GM18508 (cell line): Measurements from ENCODE around the gene MLPH.

Experiments
- ATAC-seq: cut with Tn5 transposase; IDR thresholded peaks from one replicate; pipeline ENCODE4 v1.9.1; 2021; ENCODE audit warnings: moderate number of reproducible peaks; ENCODE audit not compliant: insufficient read depth, unreplicated experiment

The MLPH gene, protein sequence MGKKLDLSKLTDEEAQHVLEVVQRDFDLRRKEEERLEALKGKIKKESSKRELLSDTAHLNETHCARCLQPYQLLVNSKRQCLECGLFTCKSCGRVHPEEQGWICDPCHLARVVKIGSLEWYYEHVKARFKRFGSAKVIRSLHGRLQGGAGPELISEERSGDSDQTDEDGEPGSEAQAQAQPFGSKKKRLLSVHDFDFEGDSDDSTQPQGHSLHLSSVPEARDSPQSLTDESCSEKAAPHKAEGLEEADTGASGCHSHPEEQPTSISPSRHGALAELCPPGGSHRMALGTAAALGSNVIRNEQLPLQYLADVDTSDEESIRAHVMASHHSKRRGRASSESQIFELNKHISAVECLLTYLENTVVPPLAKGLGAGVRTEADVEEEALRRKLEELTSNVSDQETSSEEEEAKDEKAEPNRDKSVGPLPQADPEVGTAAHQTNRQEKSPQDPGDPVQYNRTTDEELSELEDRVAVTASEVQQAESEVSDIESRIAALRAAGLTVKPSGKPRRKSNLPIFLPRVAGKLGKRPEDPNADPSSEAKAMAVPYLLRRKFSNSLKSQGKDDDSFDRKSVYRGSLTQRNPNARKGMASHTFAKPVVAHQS

DNA sequence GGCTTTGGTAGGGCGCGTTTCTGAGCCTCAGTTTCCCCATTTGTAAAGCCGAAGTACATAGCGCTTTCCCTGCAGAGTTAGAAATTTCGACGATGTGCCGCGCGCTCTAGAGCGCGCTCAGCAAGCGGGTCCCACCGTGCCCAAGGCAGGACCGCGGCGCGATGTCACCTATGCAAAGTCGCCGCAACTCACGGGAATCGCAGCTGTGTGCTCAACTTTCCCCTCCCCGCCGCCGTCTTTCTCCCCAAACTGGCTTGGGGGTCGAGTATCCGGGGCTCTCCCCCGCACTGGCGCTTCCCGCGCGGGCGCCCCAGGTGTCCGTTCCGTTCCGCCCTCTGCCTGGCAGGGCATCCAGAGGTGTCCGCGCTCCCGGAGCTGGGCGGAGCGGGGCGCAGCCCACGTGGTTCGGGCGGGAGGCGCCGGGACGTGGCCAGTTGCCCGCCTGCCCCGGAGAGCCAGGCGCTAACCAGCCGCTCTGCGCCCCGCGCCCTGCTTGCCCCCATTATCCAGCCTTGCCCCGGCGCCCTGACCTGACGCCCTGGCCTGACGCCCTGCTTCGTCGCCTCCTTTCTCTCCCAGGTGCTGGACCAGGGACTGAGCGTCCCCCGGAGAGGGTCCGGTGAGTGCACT, at the start of gene MLPH:
MLPH (plus strand) TSS at position 433 of the 630 bp plus-strand sequence. CDS start 6,176 bp downstream, outside the sequence.
- ATAC-seq = no peak

DNA sequence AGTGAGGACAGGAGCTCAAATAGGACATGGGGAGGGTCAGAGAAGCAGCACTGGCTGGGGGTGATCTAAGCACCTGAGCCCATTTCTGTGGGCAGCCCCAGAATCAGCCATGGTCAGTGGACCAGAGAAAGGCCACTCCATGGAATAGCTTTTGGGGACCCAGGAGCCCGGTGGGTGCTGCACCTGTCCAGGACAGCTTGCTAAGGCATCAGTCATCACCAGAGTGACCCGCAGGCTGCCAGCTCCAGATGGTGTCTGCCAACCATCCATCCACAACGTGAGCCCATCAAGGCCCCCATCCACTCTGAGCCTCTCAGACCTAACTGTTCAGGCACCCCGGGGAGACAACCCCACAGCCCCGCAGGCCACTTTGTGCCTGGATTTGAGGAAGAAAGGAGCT, 49.5 kb upstream of the MLPH start:
- no peak for ATAC-seq

DNA sequence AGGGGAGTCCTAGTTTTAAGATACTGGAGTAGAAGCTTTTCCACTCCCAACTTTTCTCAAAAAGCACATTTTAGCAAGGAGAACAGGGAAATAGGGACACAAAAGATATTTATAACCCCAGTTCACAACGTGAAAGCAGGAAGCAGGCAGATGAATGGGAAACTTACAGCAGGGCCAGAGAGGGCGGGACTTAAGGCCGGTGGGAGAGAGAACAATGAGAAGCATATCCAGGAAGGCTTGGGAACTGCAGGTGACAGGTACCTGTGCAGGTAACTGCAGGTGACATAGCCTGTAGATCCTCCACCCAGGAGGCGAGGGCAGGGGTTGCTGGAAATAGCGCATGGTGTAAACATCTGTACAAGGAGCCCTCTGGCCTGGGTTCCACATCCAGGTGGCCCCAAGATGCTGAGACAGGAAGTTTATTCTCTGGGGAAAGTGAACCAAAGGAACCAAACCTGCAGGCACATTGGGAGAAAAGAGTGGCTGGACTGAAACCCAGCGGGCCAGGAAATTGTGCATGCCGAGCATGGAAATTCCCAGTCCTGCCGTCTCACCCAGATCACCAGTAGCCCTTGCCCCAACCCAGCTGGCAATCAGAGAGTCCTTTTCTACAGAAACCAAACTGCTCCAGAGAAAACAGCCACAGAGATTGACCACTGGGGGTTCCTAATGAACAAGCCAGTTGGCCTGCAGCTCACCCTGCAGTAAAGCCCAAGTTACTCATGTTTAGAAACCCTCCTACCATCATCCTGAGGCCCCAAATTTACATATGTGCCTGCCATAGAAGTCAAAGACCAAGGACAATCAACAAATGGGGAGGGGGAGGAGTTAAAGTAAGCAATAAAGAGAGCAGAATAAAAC, 48.7 kb upstream of the MLPH start:
- no peak for ATAC-seq

DNA sequence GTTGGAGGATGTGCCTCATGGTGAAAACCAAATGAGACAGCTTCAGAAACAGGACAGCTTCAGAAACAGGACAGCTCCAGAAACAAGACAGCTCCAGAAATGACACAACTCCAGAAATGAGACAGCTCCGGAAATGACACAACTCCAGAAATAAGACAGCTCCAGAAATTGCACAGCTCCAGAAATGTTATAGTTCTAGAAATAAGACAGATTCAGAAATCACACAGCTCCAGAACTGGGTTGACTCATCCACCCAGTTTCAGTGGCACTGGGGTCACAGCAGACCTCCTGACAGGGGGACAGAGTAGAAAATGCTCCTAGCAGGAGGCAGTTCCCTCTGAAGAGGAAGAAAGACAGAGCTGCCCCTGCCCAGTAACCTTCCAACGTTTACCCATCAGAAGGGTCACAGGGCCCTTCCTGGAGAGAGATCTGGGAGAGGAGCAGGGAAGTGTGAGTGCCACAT, 46.2 kb upstream of the MLPH start:
- ATAC-seq = no peak

DNA sequence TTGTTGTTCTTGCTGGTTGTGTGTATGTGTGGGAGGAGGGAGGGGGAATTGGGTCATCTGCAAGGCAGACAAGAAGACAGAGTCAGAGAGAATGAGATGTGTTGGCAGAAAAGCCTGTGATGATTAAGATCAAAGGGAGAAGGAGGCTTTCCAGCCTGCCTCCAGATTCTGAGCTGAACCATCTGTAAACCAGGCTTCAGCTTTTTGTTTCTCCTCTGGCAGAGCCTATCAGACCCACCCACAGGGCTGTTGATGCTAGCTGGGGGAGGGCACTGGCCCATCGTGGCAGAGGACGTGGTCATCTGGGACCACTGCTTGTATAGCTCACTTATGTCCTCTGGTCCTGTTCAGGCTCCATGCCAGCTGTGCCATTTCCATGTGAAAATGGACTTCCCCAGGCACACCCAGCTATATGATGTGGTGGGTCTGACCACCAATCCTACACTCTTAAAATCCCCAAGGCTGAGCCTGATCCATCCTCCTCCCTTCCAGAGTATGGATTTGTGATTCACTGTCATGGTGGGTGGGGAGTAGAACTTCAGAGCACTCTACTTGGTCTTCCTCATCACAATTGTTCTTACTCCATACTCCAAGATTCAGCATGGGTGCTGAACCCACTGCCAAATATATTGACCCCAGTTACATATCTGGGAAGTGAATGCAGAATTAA, 45.3 kb upstream of the MLPH start:
- no peak for ATAC-seq

DNA sequence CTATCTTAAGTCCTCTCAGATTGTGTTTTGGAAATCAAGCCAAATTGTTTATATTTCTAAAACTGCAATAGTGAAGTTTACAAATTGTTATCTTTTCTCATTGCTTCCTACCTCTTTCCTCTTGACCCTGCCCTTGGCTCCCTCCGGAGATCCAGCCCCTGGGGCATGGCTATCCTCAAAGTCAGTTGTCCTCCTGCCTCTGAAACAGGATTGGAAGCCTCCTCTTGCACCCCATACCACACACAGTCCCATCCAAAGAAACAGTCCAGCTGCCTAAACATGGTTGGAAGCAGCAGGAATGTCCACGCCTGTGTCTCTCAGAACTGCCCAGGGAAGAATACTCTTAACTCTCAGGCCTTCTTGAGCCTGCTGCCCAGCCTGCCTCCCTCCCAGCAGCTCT, 43.0 kb upstream of the MLPH start:
- ATAC-seq = no peak

DNA sequence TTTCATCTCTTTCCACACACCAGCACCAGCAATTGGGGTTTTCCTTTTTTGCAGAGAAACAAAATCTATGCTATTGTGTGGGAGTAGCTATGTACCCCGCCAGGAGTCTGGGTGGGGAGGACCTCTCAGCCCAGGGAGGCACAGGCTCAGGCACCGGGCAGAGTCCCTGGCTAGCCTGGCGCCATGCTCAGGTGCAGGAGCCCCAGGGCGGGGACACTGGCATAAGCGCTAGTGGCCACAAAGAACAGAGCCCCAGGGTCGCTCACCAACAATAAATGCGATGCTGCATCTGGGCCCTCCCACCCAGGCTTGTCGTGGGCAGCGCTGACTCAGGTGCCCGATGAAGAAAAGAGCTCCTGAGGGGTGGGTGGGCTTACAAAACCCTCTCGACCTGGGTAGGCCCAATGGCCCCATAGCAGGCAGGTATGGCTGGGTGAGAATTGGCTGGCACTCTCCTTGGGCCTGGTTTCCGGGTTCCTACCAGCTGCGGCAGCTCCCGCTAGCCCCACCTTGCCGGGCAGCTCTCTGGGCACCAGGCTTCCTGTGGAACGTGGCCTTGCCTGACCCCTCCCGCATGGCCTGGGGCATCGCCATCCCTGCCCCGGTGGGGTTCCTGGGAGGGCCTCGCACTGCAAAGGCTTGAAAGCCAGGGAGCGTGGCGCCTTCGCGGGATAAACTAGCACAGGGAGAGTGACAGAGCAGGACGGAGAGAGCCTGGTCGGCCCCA, 41.3 kb upstream of the MLPH start:
- ATAC-seq = no peak

DNA sequence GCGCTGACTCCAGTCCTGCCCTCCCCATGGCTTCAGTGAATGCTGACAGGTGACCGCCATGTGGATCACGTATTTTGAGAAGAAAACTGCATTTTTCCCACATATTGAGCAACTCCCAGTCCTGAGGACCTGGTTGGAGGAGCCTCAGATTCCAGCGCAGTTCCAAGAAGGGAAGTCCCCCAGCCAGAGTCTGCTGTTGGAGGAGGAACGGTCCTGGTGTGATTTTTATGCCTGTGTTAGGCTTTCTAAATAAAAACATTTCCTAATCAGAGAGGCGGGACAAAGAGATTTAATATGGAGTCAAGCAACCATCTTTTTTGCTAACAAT, 40.7 kb upstream of the MLPH start:
- no peak for ATAC-seq

DNA sequence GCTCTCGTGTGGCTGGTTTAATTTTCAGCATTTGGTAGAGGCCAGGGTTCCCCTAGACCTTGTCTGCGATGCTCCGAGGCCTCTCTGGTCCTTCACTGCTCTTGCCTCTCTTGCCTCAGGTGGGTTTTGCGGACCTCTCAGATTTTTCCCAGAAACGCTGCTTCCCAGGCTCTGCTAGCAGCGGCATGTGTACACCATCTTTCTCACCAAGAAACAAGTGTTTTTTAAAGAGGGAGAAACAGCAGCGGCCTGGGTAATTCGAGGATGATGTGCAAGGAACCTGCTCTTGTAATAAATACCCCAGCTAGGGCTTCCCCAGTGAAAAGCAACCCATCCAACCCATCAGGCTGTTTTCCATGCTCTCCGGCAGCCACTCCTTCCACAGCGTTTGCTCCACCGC, 39.6 kb upstream of the MLPH start:
- ATAC-seq = no peak

DNA sequence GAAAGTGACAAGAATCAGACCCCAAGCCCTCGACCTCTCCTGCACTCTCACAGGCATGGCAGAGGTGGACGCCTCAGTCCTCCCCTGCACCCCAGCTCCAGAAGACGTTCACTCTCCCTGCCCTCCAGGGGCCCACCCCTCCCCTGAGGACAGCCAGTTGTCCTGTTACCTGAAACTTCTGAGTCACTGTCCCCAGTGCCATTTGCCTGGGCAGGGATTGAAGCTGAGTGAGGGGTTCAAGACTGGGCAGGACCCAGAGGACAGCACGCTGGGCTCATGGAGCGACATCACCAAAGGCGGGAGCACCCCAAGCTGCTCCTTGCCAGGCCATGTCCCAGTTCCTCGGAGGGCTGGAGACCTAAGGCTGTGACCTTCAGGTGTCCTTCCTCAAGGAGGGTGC, 38.9 kb upstream of the MLPH start:
- no peak for ATAC-seq

DNA sequence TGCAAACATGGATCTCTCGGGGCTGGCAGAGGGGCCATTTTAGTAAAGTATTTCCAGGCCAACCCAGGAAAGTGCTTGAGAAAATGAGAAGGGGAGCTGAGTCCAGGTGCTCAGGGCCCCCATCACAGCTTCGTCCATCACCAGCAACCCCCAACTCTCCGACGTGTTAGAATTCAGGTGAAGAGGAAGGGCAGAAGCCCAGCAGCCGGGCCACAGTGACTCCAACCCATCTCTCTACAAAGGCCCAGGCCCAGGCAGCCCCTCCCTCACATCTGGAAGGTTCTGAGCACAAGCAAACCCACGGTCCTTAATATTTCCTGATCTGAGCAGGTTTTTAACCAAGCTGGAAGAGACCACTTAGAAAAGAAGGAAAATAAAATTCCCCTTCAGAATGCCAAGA, 38.4 kb upstream of the MLPH start:
- ATAC-seq = no peak

DNA sequence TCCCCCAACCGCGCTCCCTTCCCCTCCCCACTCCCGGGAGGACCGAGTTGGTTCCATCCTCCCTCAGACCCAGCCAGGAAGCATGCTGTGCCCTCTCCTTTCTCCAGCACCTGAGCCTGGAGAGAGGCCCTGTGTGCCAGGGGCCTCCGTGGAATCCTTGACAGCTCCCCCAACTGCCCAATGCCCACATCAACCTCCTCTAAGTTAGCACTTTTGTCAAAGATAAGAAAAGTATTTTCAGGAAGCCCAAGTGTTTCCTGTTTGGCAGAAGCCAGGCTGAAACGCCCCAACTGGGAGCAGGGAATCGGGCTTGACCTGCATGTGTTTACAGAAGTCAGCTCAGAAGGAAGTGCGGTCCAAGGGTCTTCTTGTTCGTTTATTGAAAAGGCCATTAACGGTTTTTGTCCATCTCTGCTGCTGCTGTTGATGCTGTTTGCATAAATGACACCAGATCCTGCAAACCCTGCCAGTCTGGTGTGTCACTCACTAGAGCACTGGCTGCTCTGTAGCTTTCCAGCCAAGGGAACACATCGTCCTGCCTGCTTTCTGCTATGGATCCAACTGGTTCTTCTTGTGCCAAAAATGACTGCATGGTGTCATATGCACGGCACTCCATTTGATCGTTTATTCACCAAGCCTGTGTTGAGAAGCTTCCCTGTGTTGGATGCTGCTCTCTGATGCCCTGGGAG, 37.7 kb upstream of the MLPH start:
- ATAC-seq = no peak

DNA sequence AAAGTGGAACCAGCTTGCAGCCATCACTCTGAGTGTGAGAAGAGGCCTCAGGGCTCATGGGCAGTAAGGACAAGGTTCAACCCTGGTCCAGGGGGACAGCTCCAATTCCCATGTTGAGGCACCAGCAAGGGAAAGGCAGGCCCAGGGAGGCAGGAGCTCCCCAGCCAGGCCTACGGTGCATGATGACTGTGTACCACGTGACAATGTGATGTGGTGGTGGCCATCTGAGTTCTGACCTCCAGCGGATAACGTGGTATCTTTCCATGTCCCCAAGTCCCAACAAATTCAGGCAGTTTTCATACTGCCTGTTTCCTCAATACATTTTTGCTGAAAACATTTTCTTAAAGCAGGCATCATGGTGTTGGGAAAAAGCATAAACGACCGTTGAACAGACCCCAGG, 36.9 kb upstream of the MLPH start:
- ATAC-seq = no peak

DNA sequence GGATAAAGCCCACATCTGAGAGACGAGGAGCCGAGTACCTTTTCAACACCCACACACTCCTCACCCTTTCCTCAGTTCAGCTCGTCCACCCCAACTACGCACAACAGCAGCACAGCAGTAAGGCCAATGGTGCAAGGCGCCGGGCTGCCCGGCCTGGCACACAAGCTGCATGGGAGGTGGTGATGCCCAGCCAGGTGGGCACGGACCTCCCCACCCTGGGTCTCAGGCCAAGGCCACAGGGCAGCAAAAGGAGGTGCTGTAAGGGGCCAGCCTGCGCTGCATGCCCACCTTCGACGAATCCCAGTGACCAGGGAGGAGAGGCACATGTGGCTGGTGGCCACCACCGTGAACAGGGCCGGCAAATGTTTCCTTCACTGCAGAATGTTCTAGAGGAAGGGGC, 36.5 kb upstream of the MLPH start:
- ATAC-seq = no peak

DNA sequence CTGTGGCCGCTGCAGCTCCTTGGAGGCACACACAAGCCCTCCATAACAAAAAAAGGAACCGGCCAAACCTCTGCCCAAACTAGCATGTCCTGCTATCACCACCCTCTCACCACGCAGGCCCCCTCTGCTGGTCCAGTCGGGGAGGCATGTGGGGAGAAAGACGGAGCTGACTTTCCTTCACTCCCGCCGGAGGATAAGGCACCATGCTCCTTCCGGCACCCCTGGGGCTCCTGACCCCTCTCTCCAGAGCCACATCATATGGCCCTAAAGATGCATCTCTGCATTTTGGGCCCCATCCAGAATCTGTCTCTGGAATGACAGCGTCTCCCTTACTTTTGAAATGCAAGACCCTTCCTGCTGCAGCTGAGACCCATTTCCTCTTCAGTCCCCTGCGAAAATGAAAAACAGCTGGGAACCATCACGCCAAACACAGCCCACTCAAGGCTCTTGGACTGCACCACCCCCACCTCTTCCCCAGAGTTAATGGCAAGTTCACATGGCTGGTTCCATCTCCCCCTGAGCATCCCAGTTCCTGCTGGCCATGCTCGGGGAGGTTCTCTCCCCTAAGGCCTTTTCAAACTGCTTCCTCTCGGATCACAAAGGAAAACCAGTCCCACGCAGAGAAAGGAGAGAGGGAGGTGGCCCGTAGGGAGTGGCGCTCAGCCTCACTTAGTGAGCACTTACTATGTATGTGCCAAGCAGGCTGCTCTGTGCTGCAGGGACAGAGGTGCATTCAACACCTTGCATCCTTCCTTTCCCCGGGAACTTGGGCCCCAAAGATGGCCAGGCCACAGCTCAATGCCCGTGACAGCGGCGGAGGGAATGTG, 35.2 kb upstream of the MLPH start:
- no peak for ATAC-seq

DNA sequence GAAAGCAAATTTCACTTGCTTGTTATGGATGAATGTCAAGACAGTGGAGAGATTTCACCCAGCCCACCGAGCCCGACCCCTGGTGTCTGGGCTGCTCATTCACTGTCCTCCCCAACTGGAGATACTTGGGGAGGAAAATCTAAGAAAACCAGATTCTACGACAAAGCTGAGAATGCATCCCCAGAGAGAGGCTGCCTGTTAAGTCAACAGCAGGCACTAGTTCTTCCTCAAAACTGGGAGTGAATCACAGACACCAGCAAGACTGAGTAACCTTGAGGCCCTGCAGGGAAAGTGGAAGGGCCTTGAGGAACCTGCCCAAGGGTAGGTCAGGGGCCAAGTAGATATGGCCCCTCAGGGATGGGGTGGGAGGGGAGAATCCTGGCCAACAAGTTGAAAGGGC, 34.2 kb upstream of the MLPH start:
- no peak for ATAC-seq

DNA sequence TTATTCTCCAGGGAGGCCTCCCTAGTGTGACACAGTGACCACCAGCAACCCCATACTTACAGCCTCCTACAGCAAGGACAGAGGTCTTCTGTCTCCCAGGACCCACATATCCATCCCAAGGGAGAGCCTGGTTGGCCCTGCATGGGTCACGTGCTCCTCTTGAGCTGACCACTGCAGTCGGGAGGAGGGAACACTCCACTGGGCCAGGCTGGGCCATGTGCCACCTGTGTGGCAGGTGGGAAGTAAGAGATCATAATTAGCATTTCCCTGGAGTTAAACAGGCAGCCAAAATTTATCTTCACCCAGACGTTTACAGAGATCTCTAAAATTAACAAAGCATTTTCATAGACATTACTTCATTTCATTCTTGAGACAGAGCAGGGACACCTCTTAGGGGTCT, 33.4 kb upstream of the MLPH start:
- no peak for ATAC-seq

DNA sequence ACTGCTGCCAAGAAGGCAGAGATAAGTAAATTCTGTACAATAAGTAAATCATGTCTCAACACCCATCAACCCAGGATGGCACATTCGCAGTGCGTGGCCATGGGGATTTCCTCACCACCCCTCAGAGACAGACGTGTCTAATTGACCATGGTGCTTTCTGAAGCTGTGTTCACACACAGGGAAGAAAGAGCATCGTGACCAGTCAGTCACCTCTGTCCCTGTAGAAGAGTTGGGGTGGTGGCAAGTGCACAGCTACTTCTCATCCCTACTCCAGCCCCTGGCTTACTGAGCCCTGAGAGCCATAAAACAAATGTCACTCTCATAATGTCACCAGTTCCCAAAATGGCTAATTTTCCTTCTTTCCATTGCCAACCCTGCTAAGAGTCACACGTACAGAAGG, 31.3 kb upstream of the MLPH start:
- ATAC-seq = no peak
